ENCODE data around the gene ALK. TPM values are rescaled to one million over a fixed set of nuclear protein-coding genes. Genes with fewer than 3 reads are reported as not detected.

ALK gene
- total and polyA plus RNA-seq, 7 experiments from 2014 or later = 0.13 TPM; not detected in 6

- no peaks in the 10 kb centered on the region for H3K9me3 ChIP-seq (ENCODE audit: control insufficient read depth in 2 of 3, low read length in 3 of 3)
- Mint-ChIP-seq H3K4me3 (no peak overlapping the region), H3K27ac (peak overlapping the region in 2 of 9 donors; percentile 58 to 59), H3K36me3 (peaks cover 28 to 78% (median 37%) of the 10 kb centered on the region in 5 donors), H3K4me1 (no peaks in the 10 kb centered on the region), H3K9me3 (no peaks in the 10 kb centered on the region), H3K27me3 (no peaks in the 10 kb centered on the region)
- no peak overlapping the region for H3K4me3 ChIP-seq (ENCODE audit: low read length)
- H3K27ac ChIP-seq (ENCODE audit: low read depth, low read length) = no peak overlapping the region
- no peaks in the 10 kb centered on the region for H3K4me1 ChIP-seq (ENCODE audit: control insufficient read depth in 2 of 2, insufficient read depth in 2 of 2, low read length in 2 of 2)
- ChIA-PET POLR2A (no interaction called here), CTCF (no interaction called here)
- ATAC-seq = no peak
- intact Hi-C loops (cut with micrococcal nuclease) = no loop called here
- H3K27me3 ChIP-seq (ENCODE audit: control insufficient read depth in 2 of 2, insufficient read depth in 2 of 2, low read length in 2 of 2) = no peaks in the 10 kb centered on the region
- no peak for DNase-seq
- peaks cover 17 to 71% (median 45%) of the 10 kb centered on the region in 3 experiments for H3K36me3 ChIP-seq (ENCODE audit: control insufficient read depth in 2 of 3, insufficient read depth in 3 of 3, low read length in 3 of 3)
These were observed 765.8 kb downstream of the ALK start for GRCh38 chr2:29155578-29155977.

DNA sequence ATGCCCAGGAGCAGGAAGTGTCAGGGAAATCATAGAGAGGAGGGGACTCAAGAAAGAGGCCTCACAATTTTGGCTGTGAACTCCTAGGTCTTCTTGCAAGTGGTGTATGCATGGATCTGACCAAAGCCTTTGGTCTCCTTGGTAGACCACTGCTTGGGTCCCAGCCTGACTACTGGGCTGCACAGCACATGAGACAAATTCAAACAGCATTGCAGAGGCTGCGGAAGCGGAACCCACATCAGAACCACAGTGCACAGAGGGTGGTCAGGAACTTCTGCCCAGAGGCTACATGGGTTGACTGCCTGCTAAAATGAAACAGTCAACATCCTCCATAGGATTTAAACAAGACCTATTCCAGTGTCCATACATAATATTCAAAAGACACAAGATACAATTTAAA, 766.8 kb downstream of the ALK start:
- no peak overlapping the region for H3K27ac ChIP-seq (ENCODE audit: low read depth, low read length)
- Mint-ChIP-seq H3K4me3 (no peak overlapping the region), H3K36me3 (peaks cover 28 to 76% (median 41%) of the 10 kb centered on the region in 5 donors), H3K9me3 (no peaks in the 10 kb centered on the region), H3K27me3 (no peaks in the 10 kb centered on the region), H3K4me1 (no peaks in the 10 kb centered on the region), H3K27ac (no peak overlapping the region)
- no peak overlapping the region for H3K4me3 ChIP-seq (ENCODE audit: low read length)
- H3K4me1 ChIP-seq (ENCODE audit: control insufficient read depth in 2 of 2, insufficient read depth in 2 of 2, low read length in 2 of 2) = no peaks in the 10 kb centered on the region
- H3K9me3 ChIP-seq (ENCODE audit: control insufficient read depth in 2 of 3, low read length in 3 of 3) = no peaks in the 10 kb centered on the region
- no peak for ATAC-seq
- no peaks in the 10 kb centered on the region for H3K27me3 ChIP-seq (ENCODE audit: control insufficient read depth in 2 of 2, insufficient read depth in 2 of 2, low read length in 2 of 2)
- intact Hi-C loops (cut with micrococcal nuclease) = no loop called here
- ChIA-PET POLR2A (interaction anchor here (0.7 kb wide), 1 partner anchor 41 kb away, joined by 5 read pairs; no protein-coding TSS in a partner anchor), CTCF (interaction anchor here (0.7 to 1.4 kb wide), 2 partner anchors 36 to 63 kb away, joined by 3 to 5 read pairs; no protein-coding TSS in a partner anchor)
- peaks cover 17 to 62% (median 36%) of the 10 kb centered on the region in 3 experiments for H3K36me3 ChIP-seq (ENCODE audit: control insufficient read depth in 2 of 3, insufficient read depth in 3 of 3, low read length in 3 of 3)
- DNase-seq = no peak

GRCh38 chr2:29147963-29148362, 773.4 kb downstream of the ALK start:
- no peak for DNase-seq
- Mint-ChIP-seq H3K36me3 (peaks cover 18 to 56% (median 32%) of the 10 kb centered on the region in 5 donors), H3K4me1 (no peaks in the 10 kb centered on the region), H3K27me3 (no peaks in the 10 kb centered on the region), H3K4me3 (no peak overlapping the region), H3K27ac (no peak overlapping the region), H3K9me3 (no peaks in the 10 kb centered on the region)
- intact Hi-C loops (cut with micrococcal nuclease) = no loop called here
- H3K4me1 ChIP-seq (ENCODE audit: control insufficient read depth in 2 of 2, insufficient read depth in 2 of 2, low read length in 2 of 2) = no peaks in the 10 kb centered on the region
- no peak overlapping the region for H3K27ac ChIP-seq (ENCODE audit: low read depth, low read length)
- ChIA-PET CTCF (no interaction called here), POLR2A (no interaction called here)
- no peak for ATAC-seq
- H3K27me3 ChIP-seq (ENCODE audit: control insufficient read depth in 2 of 2, insufficient read depth in 2 of 2, low read length in 2 of 2) = no peaks in the 10 kb centered on the region
- H3K4me3 ChIP-seq (ENCODE audit: low read length) = no peak overlapping the region
- peaks cover 8 to 44% (median 11%) of the 10 kb centered on the region in 3 experiments for H3K36me3 ChIP-seq (ENCODE audit: control insufficient read depth in 2 of 3, insufficient read depth in 3 of 3, low read length in 3 of 3)
- H3K9me3 ChIP-seq (ENCODE audit: control insufficient read depth in 2 of 3, low read length in 3 of 3) = no peaks in the 10 kb centered on the region

DNA sequence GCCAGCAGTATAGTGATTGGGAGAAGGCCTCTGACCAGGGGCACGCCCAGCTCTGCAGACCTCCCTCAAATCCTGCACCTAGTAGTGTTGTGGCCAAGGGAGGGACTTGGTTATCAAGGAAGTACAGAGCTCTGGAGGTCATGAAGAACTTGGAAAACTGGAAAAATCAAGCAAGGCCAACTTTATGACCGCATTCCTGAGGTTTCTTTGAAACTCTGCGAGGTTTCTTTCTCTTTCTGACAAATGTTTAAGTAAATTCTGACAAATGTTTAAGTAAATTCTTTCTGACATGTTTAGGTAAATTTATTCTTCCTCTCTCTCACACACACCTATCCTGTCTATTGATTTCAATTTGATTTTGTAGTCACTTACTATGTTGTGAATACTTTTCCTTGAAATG, 775.2 kb downstream of the ALK start:
- Histone ChIP-seq H3K36me3 (ENCODE audit: control insufficient read depth in 2 of 3, insufficient read depth in 3 of 3, low read length in 3 of 3) (peaks cover 8 to 36% (median 10%) of the 10 kb centered on the region in 3 experiments), H3K9me3 (ENCODE audit: control insufficient read depth in 2 of 3, low read length in 3 of 3) (no peaks in the 10 kb centered on the region), H3K4me1 (ENCODE audit: control insufficient read depth in 2 of 2, insufficient read depth in 2 of 2, low read length in 2 of 2) (no peaks in the 10 kb centered on the region), H3K27me3 (ENCODE audit: control insufficient read depth in 2 of 2, insufficient read depth in 2 of 2, low read length in 2 of 2) (no peaks in the 10 kb centered on the region), H3K4me3 (ENCODE audit: low read length) (no peak overlapping the region), H3K27ac (ENCODE audit: low read depth, low read length) (no peak overlapping the region)
- Mint-ChIP-seq H3K9me3 (no peaks in the 10 kb centered on the region), H3K4me1 (peaks cover 0 to 7% (median 6%) of the 10 kb centered on the region in 7 donors), H3K27ac (peak overlapping the region in 2 of 9 donors; percentile 52 to 75), H3K27me3 (no peaks in the 10 kb centered on the region), H3K36me3 (peaks cover 17 to 49% (median 32%) of the 10 kb centered on the region in 5 donors), H3K4me3 (no peak overlapping the region)
- CTCF ChIA-PET = no interaction called here
- ATAC-seq (no peak), DNase-seq (no peak)
- intact Hi-C loops (cut with micrococcal nuclease) = no loop called here
- POLR2A ChIA-PET = no interaction called here

GRCh38 chr2:29143657-29144056, 777.7 kb downstream of the ALK start:
- intact Hi-C loops (cut with micrococcal nuclease) = loop anchor here in 1 of 2 donors (5.0 kb wide), 1 partner anchor 131 kb away; no protein-coding TSS in a partner anchor
- no peak for ATAC-seq
- ChIA-PET POLR2A (no interaction called here), CTCF (no interaction called here)
- Histone ChIP-seq H3K27me3 (ENCODE audit: control insufficient read depth in 2 of 2, insufficient read depth in 2 of 2, low read length in 2 of 2) (no peaks in the 10 kb centered on the region), H3K4me1 (ENCODE audit: control insufficient read depth in 2 of 2, insufficient read depth in 2 of 2, low read length in 2 of 2) (no peaks in the 10 kb centered on the region), H3K4me3 (ENCODE audit: low read length) (no peak overlapping the region), H3K36me3 (ENCODE audit: control insufficient read depth in 2 of 3, insufficient read depth in 3 of 3, low read length in 3 of 3) (peaks cover 8 to 36% (median 10%) of the 10 kb centered on the region in 3 experiments), H3K9me3 (ENCODE audit: control insufficient read depth in 2 of 3, low read length in 3 of 3) (no peaks in the 10 kb centered on the region), H3K27ac (ENCODE audit: low read depth, low read length) (no peak overlapping the region)
- Mint-ChIP-seq H3K36me3 (peaks cover 28 to 61% (median 48%) of the 10 kb centered on the region in 5 donors), H3K4me1 (peaks cover 0 to 28% (median 27%) of the 10 kb centered on the region in 7 donors), H3K27ac (no peak overlapping the region), H3K27me3 (no peaks in the 10 kb centered on the region), H3K9me3 (peaks cover 0 to 10% (median under 1%) of the 10 kb centered on the region in 11 donors), H3K4me3 (no peak overlapping the region)
- DNase-seq = no peak

Other genes with a start within 250 kb of the ALK start
- gene YPEL5, start 225.4 kb upstream of the ALK start, total RNA-seq = 1,000 to 10,000 TPM in 1 of 5 experiments, 100 to 1,000 TPM in 1, 10 to 100 TPM in 3; 30.9 to 1,022 (median 98.3) TPM
- gene YPEL5, start 225.4 kb upstream of the ALK start, polyA plus RNA-seq = 100 to 1,000 TPM in 1 of 2 donors, 10 to 100 TPM in 1; 86.3 to 129 TPM

Measured in naive thymus-derived CD4-positive, alpha-beta T cell (primary cell).